KOPT-K1 (cell line): ENCODE results near the gene SLX9.

Experiments used
- H3K27ac ChIP-seq: fragments of 200-600 bp; sonication (generic); 2 replicates; pipeline ENCODE4 v1.5.1; 2016; ENCODE audit warnings: antibody characterized with exemption, mild to moderate bottlenecking, low read depth, low read length; ENCODE audit not compliant: poor library complexity, severe bottlenecking
- H3K36me3 ChIP-seq: fragments of 200-600 bp; sonication (generic); 2 replicates; pipeline ENCODE4 v1.5.1; 2017; ENCODE audit warnings: antibody characterized with exemption, mild to moderate bottlenecking, low read length, moderate library complexity; ENCODE audit not compliant: insufficient read depth
- H3K9me3 ChIP-seq: fragments of 200-600 bp; sonication (generic); 2 replicates; pipeline ENCODE4 v1.5.1; 2017; ENCODE audit warnings: antibody characterized with exemption, low read length, mild to moderate bottlenecking; ENCODE audit not compliant: insufficient read depth, poor library complexity, severe bottlenecking

Gene SLX9

GRCh38 chr21:44962403-44962966, 22.7 kb downstream of the SLX9 start:
- H3K27ac ChIP-seq, result no peak overlapping the region
- H3K36me3 ChIP-seq, result peaks cover 74% of the 10 kb centered on the region
- no peaks in the 10 kb centered on the region for H3K9me3 ChIP-seq

GRCh38 chr21:44964381-44964780, 24.6 kb downstream of the SLX9 start:
- Histone ChIP-seq H3K36me3 (peaks cover 58% of the 10 kb centered on the region), H3K27ac (no peak overlapping the region), H3K9me3 (no peaks in the 10 kb centered on the region)

GRCh38 chr21:44965251-44966022, 25.6 kb downstream of the SLX9 start:
- peaks cover 51% of the 10 kb centered on the region for H3K36me3 ChIP-seq
- no peaks in the 10 kb centered on the region for H3K9me3 ChIP-seq
- no peak overlapping the region for H3K27ac ChIP-seq

GRCh38 chr21:44966135-44967081, 26.6 kb downstream of the SLX9 start:
- Histone ChIP-seq H3K9me3 (no peaks in the 10 kb centered on the region), H3K36me3 (peaks cover 47% of the 10 kb centered on the region), H3K27ac (no peak overlapping the region)

- Histone ChIP-seq H3K9me3 (no peaks in the 10 kb centered on the region), H3K36me3 (peaks cover 39% of the 10 kb centered on the region), H3K27ac (peak overlapping the region; percentile 58)
Observed at GRCh38 chr21:44967082-44968047, 27.5 kb downstream of the SLX9 start.

GRCh38 chr21:44969066-44969670, 29.3 kb downstream of the SLX9 start:
- Histone ChIP-seq H3K36me3 (peaks cover 41% of the 10 kb centered on the region), H3K9me3 (no peaks in the 10 kb centered on the region), H3K27ac (peak overlapping the region; percentile 58)

- H3K27ac ChIP-seq, result peak overlapping the region; percentile 58
- peaks cover 46% of the 10 kb centered on the region for H3K36me3 ChIP-seq
Observed at GRCh38 chr21:44969931-44970755, 30.3 kb downstream of the SLX9 start.

GRCh38 chr21:44970766-44971671, 31.2 kb downstream of the SLX9 start:
- Histone ChIP-seq H3K9me3 (no peaks in the 10 kb centered on the region), H3K27ac (no peak overlapping the region), H3K36me3 (peaks cover 47% of the 10 kb centered on the region)

More at GRCh38 chr21:44969931-44970755, 30.3 kb downstream of the SLX9 start:
- H3K9me3 ChIP-seq, result no peaks in the 10 kb centered on the region

- Histone ChIP-seq H3K27ac (no peak overlapping the region), H3K36me3 (peaks cover 46% of the 10 kb centered on the region), H3K9me3 (no peaks in the 10 kb centered on the region)
Observed at GRCh38 chr21:44971672-44971995, 31.8 kb downstream of the SLX9 start.

- Histone ChIP-seq H3K9me3 (no peaks in the 10 kb centered on the region), H3K36me3 (peaks cover 46% of the 10 kb centered on the region), H3K27ac (no peak overlapping the region)
Observed at GRCh38 chr21:44972301-44972814, 32.5 kb downstream of the SLX9 start.

GRCh38 chr21:44972821-44973220, 33.0 kb downstream of the SLX9 start:
- Histone ChIP-seq H3K27ac (no peak overlapping the region), H3K9me3 (no peaks in the 10 kb centered on the region), H3K36me3 (peaks cover 46% of the 10 kb centered on the region)

- Histone ChIP-seq H3K27ac (no peak overlapping the region), H3K9me3 (no peaks in the 10 kb centered on the region), H3K36me3 (peaks cover 48% of the 10 kb centered on the region)
Observed at GRCh38 chr21:44973598-44973997, 33.8 kb downstream of the SLX9 start.
